Measurements from ENCODE around the gene ACP4. TPM values are rescaled to one million over a fixed set of nuclear protein-coding genes. Genes with fewer than 3 reads are reported as not detected.

The ACP4 gene
- total RNA-seq, 2 experiments from 2014 or later, result not detected

- intact Hi-C loops (cut with micrococcal nuclease), result loop anchor here (10.0 kb wide), 1 partner anchor 251 kb away; no protein-coding TSS in a partner anchor
- ChIA-PET POLR2A (interaction anchor here (1.0 to 1.7 kb wide), 2 partner anchors 9 to 43 kb away, joined by 3 to 5 read pairs; no protein-coding TSS in a partner anchor), CTCF (no interaction called here)
- DNase-seq, result no peak
- H3K4me3 Mint-ChIP-seq, result no peak overlapping the region
- H3K27me3 Mint-ChIP-seq, result peaks cover 14% of the 10 kb centered on the region
- H3K36me3 Mint-ChIP-seq (ENCODE audit: low read depth), result no peaks in the 10 kb centered on the region
- no peaks in the 10 kb centered on the region for H3K4me1 Mint-ChIP-seq (ENCODE audit: low read depth)
- TF ChIP-seq CTCF (IDR thresholded peaks at IDR 0.05), result no peak
- ATAC-seq, result no peak
- no peak overlapping the region for H3K27ac Mint-ChIP-seq
- no peaks in the 10 kb centered on the region for H3K9me3 Mint-ChIP-seq
Measured at GRCh38 chr19:50785329-50785728, 4.9 kb upstream of the ACP4 start.

DNA sequence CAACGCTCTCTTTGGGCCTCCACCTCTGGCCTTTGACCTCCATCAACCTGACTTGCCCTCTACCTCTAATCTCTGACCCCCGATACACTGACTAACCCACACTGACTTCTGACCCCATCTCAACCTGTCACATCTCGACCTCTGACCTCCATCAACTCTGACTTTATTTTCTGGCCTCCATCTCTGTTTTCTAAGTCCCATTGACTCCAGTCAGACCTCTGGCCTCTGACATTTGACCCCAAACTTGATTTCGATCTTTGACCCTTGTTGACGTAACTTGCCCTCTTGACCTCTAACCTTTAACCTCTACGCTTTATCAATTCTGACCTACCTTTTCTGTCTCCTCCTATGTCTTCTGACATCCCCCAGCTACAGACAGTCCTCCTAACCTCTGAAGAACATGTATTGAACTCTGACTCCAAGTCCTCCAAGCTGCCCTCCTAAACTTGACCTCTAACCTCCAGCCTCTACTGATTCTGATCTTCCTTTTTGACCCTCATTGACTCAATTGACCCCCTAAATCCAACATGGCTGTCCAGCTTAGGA lies 780 bp downstream of the ACP4 start:
- no peak overlapping the region for H3K27ac Mint-ChIP-seq
- no peak overlapping the region for H3K4me3 Mint-ChIP-seq
- peaks cover 10% of the 10 kb centered on the region for H3K36me3 Mint-ChIP-seq (ENCODE audit: low read depth)
- ChIA-PET CTCF (interaction anchor here (3.1 kb wide), 1 partner anchor 131 kb away, joined by 10 read pairs; no protein-coding TSS in a partner anchor), POLR2A (interaction anchor here (0.7 to 9.4 kb wide), 2 partner anchors 10 to 12 kb away, joined by 3 to 99 read pairs; no protein-coding TSS in a partner anchor)
- no peaks in the 10 kb centered on the region for H3K9me3 Mint-ChIP-seq
- no peak for TF ChIP-seq CTCF (IDR thresholded peaks at IDR 0.05)
- no peak for ATAC-seq
- DNase-seq, result no peak
- no peaks in the 10 kb centered on the region for H3K27me3 Mint-ChIP-seq
- intact Hi-C loops (cut with micrococcal nuclease), result no loop called here
- peaks cover 8% of the 10 kb centered on the region for H3K4me1 Mint-ChIP-seq (ENCODE audit: low read depth)

DNA sequence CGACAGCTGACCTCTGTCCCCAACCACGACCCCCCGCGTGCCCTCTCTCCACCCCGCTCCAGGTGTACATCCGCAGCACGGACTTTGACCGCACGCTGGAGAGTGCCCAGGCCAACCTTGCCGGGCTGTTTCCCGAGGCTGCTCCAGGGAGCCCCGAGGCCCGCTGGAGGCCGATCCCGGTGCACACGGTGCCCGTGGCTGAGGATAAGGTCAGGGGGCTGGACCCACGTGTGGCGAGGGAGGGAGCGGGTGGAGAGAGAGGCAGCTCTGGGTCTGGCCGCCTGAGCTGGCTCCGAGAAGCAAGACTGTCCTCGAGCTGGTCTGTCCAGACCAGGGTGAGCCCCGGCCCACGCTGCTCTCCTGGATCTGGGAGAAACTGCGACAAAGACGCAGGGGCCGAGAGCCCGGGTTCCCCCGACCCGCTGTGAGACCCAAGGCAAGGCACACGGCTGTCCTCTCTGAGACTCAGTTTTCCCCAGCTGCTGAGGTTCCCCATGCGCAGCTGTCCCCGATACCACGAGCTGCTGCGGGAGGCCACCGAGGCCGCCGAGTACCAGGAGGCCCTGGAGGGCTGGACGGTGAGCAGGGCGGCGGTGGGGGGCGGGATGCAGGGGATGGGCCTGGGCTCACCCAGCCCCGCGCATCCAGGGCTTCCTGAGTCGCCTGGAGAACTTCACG lies 1.5 kb downstream of the ACP4 start:
- POLR2A ChIA-PET, result interaction anchor here (9.4 kb wide), 1 partner anchor 11 kb away, joined by 99 read pairs; no protein-coding TSS in a partner anchor
- intact Hi-C loops (cut with micrococcal nuclease), result no loop called here
- DNase-seq (no peak), ATAC-seq (no peak)
- Mint-ChIP-seq H3K4me3 (no peak overlapping the region), H3K36me3 (ENCODE audit: low read depth) (peaks cover 10% of the 10 kb centered on the region), H3K4me1 (ENCODE audit: low read depth) (peaks cover 8% of the 10 kb centered on the region), H3K9me3 (no peaks in the 10 kb centered on the region), H3K27ac (no peak overlapping the region), H3K27me3 (no peaks in the 10 kb centered on the region)
- no peak for TF ChIP-seq CTCF (IDR thresholded peaks at IDR 0.05)
- CTCF ChIA-PET, result interaction anchor here (0.9 to 3.1 kb wide), 3 partner anchors 13 to 253 kb away, joined by 3 to 10 read pairs (median 3); no protein-coding TSS in a partner anchor

DNA sequence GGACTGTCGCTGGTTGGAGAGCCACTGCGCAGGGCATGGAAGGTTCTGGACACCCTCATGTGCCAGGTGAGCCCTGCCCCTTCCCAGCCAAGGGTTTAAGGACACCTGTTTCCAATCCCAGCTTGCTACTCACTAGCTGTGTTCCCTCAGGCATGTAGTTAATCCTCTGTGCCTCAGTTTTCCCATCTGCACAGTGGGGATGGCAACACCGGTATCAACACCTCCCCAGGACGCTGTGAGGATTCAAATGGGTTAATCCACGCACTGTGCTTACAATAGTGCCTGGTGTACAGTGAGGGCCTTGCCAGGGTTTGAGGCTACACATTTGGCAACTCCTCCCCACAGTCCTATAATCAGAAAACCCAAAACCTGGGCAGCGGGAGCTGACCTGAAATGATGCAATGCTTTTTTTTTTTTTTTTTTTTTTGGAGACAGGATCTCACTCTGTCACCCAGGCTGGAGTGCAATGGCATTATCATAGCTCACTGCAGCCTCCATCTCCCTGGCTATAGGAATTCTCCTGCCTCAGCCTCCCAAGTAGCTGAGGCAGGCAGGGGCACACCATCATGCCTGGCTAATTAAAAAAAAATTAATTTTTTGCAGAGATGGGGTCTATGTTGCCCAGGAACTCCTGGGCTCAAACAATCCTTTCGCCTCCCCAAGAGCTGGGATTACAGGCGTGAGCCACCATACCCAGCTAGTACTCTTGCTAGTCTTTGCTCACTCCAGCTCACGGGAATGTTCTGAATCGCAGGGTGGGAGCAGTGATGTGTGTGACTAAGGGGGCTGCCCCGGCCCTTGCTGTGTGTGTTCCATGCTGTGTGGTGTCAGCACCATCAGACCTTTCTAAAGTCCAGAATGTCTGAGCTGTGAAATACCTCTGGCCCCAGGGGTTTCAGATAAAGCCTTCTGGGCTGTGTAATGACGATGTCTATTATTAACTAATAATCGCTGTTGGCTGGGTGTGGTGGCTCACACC lies 2.3 kb downstream of the ACP4 start:
- H3K9me3 Mint-ChIP-seq, result no peaks in the 10 kb centered on the region
- DNase-seq (no peak), ATAC-seq (no peak)
- intact Hi-C loops (cut with micrococcal nuclease), result no loop called here
- peaks cover 17% of the 10 kb centered on the region for H3K36me3 Mint-ChIP-seq (ENCODE audit: low read depth)
- POLR2A ChIA-PET, result interaction anchor here (0.6 to 9.4 kb wide), 4 partner anchors 10 to 60 kb away, joined by 3 to 99 read pairs (median 4); no protein-coding TSS in a partner anchor
- H3K4me1 Mint-ChIP-seq (ENCODE audit: low read depth), result peaks cover 9% of the 10 kb centered on the region
- no peak for TF ChIP-seq CTCF (IDR thresholded peaks at IDR 0.05)
- no peak overlapping the region for H3K4me3 Mint-ChIP-seq
- CTCF ChIA-PET, result interaction anchor here (0.7 to 3.1 kb wide), 6 partner anchors 9 to 254 kb away, joined by 3 to 10 read pairs (median 3); no protein-coding TSS in a partner anchor
- H3K27ac Mint-ChIP-seq, result no peak overlapping the region
- H3K27me3 Mint-ChIP-seq, result no peaks in the 10 kb centered on the region
